Measurements from ENCODE around the gene ATMIN. TPM values are rescaled to one million over a fixed set of nuclear protein-coding genes. Genes with fewer than 3 reads are reported as not detected.

The ATMIN gene
- total and polyA plus RNA-seq, 2 of the 13 experiments (the other 11 are each of a cell fraction or from before 2014, with no cell fraction given) = 34.6 to 60.4 TPM

DNA sequence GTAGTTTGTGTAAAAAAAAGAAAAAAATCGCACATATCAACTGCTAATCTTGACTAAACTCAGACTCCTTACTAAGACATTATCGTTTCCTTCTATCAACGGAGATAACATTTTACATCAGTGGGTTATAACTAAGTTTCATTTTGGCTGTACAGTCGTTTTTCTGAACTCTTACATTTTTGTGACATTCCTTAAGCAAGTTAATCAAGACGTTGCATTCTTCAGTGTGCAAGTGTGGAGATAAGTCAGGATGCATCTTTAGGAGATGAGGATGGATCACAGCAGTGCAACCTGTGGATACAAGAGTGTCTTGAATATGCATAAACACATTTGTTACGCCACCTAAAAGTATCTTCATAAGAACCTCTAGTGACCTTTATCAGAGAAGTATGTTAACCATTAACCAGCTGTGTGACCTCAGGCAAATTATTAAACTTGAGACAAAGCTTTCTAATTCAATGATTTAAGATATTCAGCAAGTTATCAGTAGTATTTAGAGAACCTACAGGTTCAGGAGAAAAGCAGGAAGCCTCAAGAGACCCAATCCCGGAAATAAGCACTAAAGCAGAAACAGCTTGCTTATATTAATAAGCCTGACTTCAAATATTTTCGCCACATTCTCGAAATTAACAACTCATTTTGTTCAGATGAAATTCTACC lies 38.4 kb upstream of the ATMIN start (continued):
- TF ChIP-seq, protein P1, sequence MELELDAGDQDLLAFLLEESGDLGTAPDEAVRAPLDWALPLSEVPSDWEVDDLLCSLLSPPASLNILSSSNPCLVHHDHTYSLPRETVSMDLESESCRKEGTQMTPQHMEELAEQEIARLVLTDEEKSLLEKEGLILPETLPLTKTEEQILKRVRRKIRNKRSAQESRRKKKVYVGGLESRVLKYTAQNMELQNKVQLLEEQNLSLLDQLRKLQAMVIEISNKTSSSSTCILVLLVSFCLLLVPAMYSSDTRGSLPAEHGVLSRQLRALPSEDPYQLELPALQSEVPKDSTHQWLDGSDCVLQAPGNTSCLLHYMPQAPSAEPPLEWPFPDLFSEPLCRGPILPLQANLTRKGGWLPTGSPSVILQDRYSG (CRISPR knock-in tag; IDR thresholded peaks at IDR 0.05) = 0 out of 2 replicates have a peak, but pooled peaks have one; percentile 39
- TF ChIP-seq, protein P2, sequence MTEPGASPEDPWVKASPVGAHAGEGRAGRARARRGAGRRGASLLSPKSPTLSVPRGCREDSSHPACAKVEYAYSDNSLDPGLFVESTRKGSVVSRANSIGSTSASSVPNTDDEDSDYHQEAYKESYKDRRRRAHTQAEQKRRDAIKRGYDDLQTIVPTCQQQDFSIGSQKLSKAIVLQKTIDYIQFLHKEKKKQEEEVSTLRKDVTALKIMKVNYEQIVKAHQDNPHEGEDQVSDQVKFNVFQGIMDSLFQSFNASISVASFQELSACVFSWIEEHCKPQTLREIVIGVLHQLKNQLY (CRISPR knock-in tag; IDR thresholded peaks at IDR 0.05) = 0 out of 2 replicates have a peak, but pooled peaks have one; percentile 18
- no peak for TF ChIP-seq NFE2 (CRISPR knock-in tag; IDR thresholded peaks at IDR 0.05)
- TF ChIP-seq HDAC2 (CRISPR knock-in tag; IDR thresholded peaks at IDR 0.05) = 0 out of 2 replicates have a peak, but pooled peaks have one; percentile 31
- peak; percentile 83 for TF ChIP-seq NR2F6 (IDR thresholded peaks at IDR 0.05)
- peak; percentile 62; the same call in 1 of the 2 replicates for TF ChIP-seq NR2F6 (CRISPR knock-in tag; IDR thresholded peaks at IDR 0.05)
- TF ChIP-seq, protein P3, sequence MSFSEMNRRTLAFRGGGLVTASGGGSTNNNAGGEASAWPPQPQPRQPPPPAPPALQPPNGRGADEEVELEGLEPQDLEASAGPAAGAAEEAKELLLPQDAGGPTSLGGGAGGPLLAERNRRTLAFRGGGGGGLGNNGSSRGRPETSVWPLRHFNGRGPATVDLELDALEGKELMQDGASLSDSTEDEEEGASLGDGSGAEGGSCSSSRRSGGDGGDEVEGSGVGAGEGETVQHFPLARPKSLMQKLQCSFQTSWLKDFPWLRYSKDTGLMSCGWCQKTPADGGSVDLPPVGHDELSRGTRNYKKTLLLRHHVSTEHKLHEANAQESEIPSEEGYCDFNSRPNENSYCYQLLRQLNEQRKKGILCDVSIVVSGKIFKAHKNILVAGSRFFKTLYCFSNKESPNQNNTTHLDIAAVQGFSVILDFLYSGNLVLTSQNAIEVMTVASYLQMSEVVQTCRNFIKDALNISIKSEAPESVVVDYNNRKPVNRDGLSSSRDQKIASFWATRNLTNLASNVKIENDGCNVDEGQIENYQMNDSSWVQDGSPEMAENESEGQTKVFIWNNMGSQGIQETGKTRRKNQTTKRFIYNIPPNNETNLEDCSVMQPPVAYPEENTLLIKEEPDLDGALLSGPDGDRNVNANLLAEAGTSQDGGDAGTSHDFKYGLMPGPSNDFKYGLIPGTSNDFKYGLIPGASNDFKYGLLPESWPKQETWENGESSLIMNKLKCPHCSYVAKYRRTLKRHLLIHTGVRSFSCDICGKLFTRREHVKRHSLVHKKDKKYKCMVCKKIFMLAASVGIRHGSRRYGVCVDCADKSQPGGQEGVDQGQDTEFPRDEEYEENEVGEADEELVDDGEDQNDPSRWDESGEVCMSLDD (CRISPR knock-in tag; IDR thresholded peaks at IDR 0.05; ENCODE audit: borderline replicate concordance) = no peak
- no peak for TF ChIP-seq ATF7-NPFF (CRISPR knock-in tag; IDR thresholded peaks at IDR 0.05; ENCODE audit: low read depth)
- TF ChIP-seq SOX5 (CRISPR knock-in tag; IDR thresholded peaks at IDR 0.05; ENCODE audit: borderline replicate concordance) = peak; percentile 65; the same call in 1 of the 2 replicates
- no peak for TF ChIP-seq YY1 (IDR thresholded peaks at IDR 0.05; ENCODE audit: insufficient read depth, insufficient replicate concordance, low read depth, low read length)
- TF ChIP-seq, protein P4, sequence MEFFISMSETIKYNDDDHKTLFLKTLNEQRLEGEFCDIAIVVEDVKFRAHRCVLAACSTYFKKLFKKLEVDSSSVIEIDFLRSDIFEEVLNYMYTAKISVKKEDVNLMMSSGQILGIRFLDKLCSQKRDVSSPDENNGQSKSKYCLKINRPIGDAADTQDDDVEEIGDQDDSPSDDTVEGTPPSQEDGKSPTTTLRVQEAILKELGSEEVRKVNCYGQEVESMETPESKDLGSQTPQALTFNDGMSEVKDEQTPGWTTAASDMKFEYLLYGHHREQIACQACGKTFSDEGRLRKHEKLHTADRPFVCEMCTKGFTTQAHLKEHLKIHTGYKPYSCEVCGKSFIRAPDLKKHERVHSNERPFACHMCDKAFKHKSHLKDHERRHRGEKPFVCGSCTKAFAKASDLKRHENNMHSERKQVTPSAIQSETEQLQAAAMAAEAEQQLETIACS (CRISPR knock-in tag; IDR thresholded peaks at IDR 0.05) = no peak
- TF ChIP-seq ZNF549 (CRISPR knock-in tag; IDR thresholded peaks at IDR 0.05) = 0 out of 2 replicates have a peak, but pooled peaks have one; percentile 68
- TF ChIP-seq, protein P5, sequence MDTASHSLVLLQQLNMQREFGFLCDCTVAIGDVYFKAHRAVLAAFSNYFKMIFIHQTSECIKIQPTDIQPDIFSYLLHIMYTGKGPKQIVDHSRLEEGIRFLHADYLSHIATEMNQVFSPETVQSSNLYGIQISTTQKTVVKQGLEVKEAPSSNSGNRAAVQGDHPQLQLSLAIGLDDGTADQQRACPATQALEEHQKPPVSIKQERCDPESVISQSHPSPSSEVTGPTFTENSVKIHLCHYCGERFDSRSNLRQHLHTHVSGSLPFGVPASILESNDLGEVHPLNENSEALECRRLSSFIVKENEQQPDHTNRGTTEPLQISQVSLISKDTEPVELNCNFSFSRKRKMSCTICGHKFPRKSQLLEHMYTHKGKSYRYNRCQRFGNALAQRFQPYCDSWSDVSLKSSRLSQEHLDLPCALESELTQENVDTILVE (CRISPR knock-in tag; IDR thresholded peaks at IDR 0.05) = 0 out of 2 replicates have a peak, but pooled peaks have one; percentile 30
- no peak for TF ChIP-seq SAFB2 (CRISPR knock-in tag; IDR thresholded peaks at IDR 0.05; ENCODE audit: borderline replicate concordance, low read depth)
- TF ChIP-seq ELF1 (CRISPR knock-in tag; IDR thresholded peaks at IDR 0.05) = 0 out of 2 replicates have a peak, but pooled peaks have one; percentile 34
- TF ChIP-seq PHF5A (CRISPR knock-in tag; IDR thresholded peaks at IDR 0.05; ENCODE audit: low read depth, unreplicated experiment) = no peak
- TF ChIP-seq HNRNPUL1 (IDR thresholded peaks at IDR 0.05; ENCODE audit: low read depth, low read length) = peak; percentile 92
- TF ChIP-seq, protein P6, sequence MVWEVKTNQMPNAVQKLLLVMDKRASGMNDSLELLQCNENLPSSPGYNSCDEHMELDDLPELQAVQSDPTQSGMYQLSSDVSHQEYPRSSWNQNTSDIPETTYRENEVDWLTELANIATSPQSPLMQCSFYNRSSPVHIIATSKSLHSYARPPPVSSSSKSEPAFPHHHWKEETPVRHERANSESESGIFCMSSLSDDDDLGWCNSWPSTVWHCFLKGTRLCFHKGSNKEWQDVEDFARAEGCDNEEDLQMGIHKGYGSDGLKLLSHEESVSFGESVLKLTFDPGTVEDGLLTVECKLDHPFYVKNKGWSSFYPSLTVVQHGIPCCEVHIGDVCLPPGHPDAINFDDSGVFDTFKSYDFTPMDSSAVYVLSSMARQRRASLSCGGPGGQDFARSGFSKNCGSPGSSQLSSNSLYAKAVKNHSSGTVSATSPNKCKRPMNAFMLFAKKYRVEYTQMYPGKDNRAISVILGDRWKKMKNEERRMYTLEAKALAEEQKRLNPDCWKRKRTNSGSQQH (CRISPR knock-in tag; IDR thresholded peaks at IDR 0.05; ENCODE audit: low read depth) = no peak
- TF ChIP-seq, protein P7, sequence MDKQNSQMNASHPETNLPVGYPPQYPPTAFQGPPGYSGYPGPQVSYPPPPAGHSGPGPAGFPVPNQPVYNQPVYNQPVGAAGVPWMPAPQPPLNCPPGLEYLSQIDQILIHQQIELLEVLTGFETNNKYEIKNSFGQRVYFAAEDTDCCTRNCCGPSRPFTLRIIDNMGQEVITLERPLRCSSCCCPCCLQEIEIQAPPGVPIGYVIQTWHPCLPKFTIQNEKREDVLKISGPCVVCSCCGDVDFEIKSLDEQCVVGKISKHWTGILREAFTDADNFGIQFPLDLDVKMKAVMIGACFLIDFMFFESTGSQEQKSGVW (CRISPR knock-in tag; IDR thresholded peaks at IDR 0.05; ENCODE audit: borderline replicate concordance) = no peak
- TF ChIP-seq ZMYM2 (CRISPR knock-in tag; IDR thresholded peaks at IDR 0.05) = no peak
